ENCODE data around the gene CCDC81. TPM values are rescaled to one million over a fixed set of nuclear protein-coding genes. Genes with fewer than 3 reads are reported as not detected.

CCDC81 gene
- total and polyA plus RNA-seq, 2 donors (not counting 1 experiment from before 2014, with no cell fraction given): 0.66 to 7.0 TPM

DNA sequence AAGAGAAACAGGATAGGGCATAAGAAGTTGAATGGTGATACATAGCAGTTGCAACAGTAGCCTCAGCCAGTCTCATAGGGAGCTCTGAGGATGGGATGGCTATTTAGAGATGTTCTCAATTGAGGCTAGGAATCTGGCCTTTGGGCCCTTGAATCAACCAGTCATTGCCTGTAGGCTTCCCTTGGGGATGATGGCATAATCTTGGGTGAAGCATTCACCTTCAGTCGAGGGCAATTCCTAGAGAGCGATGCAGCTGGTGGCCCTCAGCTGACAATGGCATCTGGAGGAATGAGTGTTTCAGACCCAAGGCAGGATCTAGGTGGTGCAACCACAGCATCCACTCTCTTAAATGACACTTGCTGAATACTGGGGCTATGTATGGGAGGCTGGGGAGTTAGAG lies 61.0 kb downstream of the CCDC81 start:
- H3K36me3 ChIP-seq (ENCODE audit: control insufficient read depth, insufficient read depth, low read length): no peaks in the 10 kb centered on the region
- TF ChIP-seq, protein P1, sequence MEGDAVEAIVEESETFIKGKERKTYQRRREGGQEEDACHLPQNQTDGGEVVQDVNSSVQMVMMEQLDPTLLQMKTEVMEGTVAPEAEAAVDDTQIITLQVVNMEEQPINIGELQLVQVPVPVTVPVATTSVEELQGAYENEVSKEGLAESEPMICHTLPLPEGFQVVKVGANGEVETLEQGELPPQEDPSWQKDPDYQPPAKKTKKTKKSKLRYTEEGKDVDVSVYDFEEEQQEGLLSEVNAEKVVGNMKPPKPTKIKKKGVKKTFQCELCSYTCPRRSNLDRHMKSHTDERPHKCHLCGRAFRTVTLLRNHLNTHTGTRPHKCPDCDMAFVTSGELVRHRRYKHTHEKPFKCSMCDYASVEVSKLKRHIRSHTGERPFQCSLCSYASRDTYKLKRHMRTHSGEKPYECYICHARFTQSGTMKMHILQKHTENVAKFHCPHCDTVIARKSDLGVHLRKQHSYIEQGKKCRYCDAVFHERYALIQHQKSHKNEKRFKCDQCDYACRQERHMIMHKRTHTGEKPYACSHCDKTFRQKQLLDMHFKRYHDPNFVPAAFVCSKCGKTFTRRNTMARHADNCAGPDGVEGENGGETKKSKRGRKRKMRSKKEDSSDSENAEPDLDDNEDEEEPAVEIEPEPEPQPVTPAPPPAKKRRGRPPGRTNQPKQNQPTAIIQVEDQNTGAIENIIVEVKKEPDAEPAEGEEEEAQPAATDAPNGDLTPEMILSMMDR (conservative IDR thresholded peaks at IDR 0.05 in 1 of 2, IDR thresholded peaks at IDR 0.05 in 1 of 2; ENCODE audit: low read depth in 1 of 2, low read length in 2 of 2): no peak
- no peak for TF ChIP-seq EZH2 (IDR thresholded peaks at IDR 0.05; ENCODE audit: low read length, missing control alignments)
- H3K4me3 ChIP-seq (replicated peaks in 1 of 4; ENCODE audit: control extremely low read depth in 1 of 4, insufficient read depth in 1 of 4, low read depth in 3 of 4, low read length in 4 of 4): no peak overlapping the region
- H3K79me2 ChIP-seq (ENCODE audit: control insufficient read depth, insufficient read depth, low read length): no peaks in the 10 kb centered on the region
- no peak overlapping the region for H2AFZ ChIP-seq (ENCODE audit: low read length)
- no peak overlapping the region for H3K4me2 ChIP-seq (ENCODE audit: extremely low read depth, insufficient read depth, low read length)
- no peak for DNase-seq (ENCODE audit: low read depth in 2 of 2)
- H3K4me1 ChIP-seq (ENCODE audit: control insufficient read depth, extremely low read depth, insufficient read depth, low read length): no peaks in the 10 kb centered on the region
- H3K27ac ChIP-seq (ENCODE audit: insufficient read depth, low read length): no peak overlapping the region
- no peaks in the 10 kb centered on the region for H3K27me3 ChIP-seq (ENCODE audit: control insufficient read depth, insufficient read depth, low read length)
- no peaks in the 10 kb centered on the region for H4K20me1 ChIP-seq (ENCODE audit: control insufficient read depth, extremely low read depth, insufficient read depth, low read length)
- H3K9me3 ChIP-seq (ENCODE audit: control insufficient read depth, insufficient read depth, low read depth, low read length): no peaks in the 10 kb centered on the region
- H3K9ac ChIP-seq (ENCODE audit: insufficient read depth, low read length): no peak overlapping the region

DNA sequence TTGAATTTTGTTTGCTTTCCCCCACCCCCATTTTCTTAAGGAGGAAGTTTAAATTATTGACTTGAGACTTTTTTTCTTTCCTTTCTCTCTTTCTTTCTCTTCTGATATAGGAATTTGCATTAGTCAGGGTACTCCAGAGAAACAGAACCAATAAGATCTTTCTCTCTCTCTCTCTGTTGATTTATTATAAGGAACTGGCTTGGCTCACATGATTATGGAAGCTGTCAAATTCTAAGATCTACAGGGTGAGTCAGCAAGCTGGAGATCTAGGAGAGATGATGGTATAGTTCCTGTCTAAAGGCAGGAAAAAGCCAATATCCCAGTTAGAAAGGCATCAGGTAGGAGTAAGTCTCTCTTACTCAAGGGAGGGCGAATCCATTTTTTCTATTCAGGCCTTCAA lies 64.0 kb downstream of the CCDC81 start:
- Histone ChIP-seq H3K27ac (ENCODE audit: insufficient read depth, low read length) (no peak overlapping the region), H3K4me3 (replicated peaks in 1 of 4; ENCODE audit: control extremely low read depth in 1 of 4, insufficient read depth in 1 of 4, low read depth in 3 of 4, low read length in 4 of 4) (no peak overlapping the region), H3K27me3 (ENCODE audit: control insufficient read depth, insufficient read depth, low read length) (no peaks in the 10 kb centered on the region), H3K36me3 (ENCODE audit: control insufficient read depth, insufficient read depth, low read length) (no peaks in the 10 kb centered on the region), H4K20me1 (ENCODE audit: control insufficient read depth, extremely low read depth, insufficient read depth, low read length) (no peaks in the 10 kb centered on the region), H3K9me3 (ENCODE audit: control insufficient read depth, insufficient read depth, low read depth, low read length) (no peaks in the 10 kb centered on the region), H2AFZ (ENCODE audit: low read length) (no peak overlapping the region), H3K79me2 (ENCODE audit: control insufficient read depth, insufficient read depth, low read length) (no peaks in the 10 kb centered on the region), H3K4me1 (ENCODE audit: control insufficient read depth, extremely low read depth, insufficient read depth, low read length) (peaks cover 4% of the 10 kb centered on the region), H3K4me2 (ENCODE audit: extremely low read depth, insufficient read depth, low read length) (no peak overlapping the region), H3K9ac (ENCODE audit: insufficient read depth, low read length) (no peak overlapping the region)
- peak; percentile 70 to 74 for DNase-seq (ENCODE audit: low read depth in 2 of 2)
- TF ChIP-seq, protein P1 (conservative IDR thresholded peaks at IDR 0.05 in 1 of 2, IDR thresholded peaks at IDR 0.05 in 1 of 2; ENCODE audit: low read depth in 1 of 2, low read length in 2 of 2): no peak
- TF ChIP-seq EZH2 (IDR thresholded peaks at IDR 0.05; ENCODE audit: low read length, missing control alignments): no peak

DNA sequence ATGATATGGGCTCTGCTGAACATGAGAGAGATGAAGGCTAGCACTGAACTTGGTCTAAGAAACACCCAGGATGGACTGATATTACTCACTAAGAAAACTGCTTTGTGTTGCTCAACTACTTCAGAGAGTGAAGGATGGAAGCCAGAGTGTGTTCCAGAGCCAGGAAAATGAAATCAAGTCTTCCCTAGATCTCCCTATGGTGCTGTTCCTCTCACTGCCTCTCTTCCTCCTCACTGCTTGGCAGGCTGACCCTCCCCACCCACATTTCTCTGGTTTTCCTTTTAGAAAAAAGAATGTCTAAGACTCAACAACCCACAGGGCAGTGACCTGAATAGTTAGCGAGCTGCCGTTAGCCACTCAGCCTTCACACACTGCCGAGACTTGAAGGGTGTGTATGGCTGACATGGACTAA lies 65.6 kb downstream of the CCDC81 start:
- no peaks in the 10 kb centered on the region for H3K79me2 ChIP-seq (ENCODE audit: control insufficient read depth, insufficient read depth, low read length)
- peak; percentile 72 to 87 for DNase-seq (ENCODE audit: low read depth in 2 of 2)
- H3K9ac ChIP-seq (ENCODE audit: insufficient read depth, low read length): no peak overlapping the region
- no peaks in the 10 kb centered on the region for H3K27me3 ChIP-seq (ENCODE audit: control insufficient read depth, insufficient read depth, low read length)
- H3K4me1 ChIP-seq (ENCODE audit: control insufficient read depth, extremely low read depth, insufficient read depth, low read length): peaks cover 4% of the 10 kb centered on the region
- no peaks in the 10 kb centered on the region for H4K20me1 ChIP-seq (ENCODE audit: control insufficient read depth, extremely low read depth, insufficient read depth, low read length)
- peak overlapping the region; percentile 43 for H3K27ac ChIP-seq (ENCODE audit: insufficient read depth, low read length)
- no peak overlapping the region for H3K4me3 ChIP-seq (replicated peaks in 1 of 4; ENCODE audit: control extremely low read depth in 1 of 4, insufficient read depth in 1 of 4, low read depth in 3 of 4, low read length in 4 of 4)
- peak overlapping the region; percentile 38 for H3K4me2 ChIP-seq (ENCODE audit: extremely low read depth, insufficient read depth, low read length)
- TF ChIP-seq, protein P1 (conservative IDR thresholded peaks at IDR 0.05 in 1 of 2, IDR thresholded peaks at IDR 0.05 in 1 of 2; ENCODE audit: low read depth in 1 of 2, low read length in 2 of 2): no peak
- TF ChIP-seq EZH2 (IDR thresholded peaks at IDR 0.05; ENCODE audit: low read length, missing control alignments): no peak
- peak overlapping the region; percentile 50 for H2AFZ ChIP-seq (ENCODE audit: low read length)
- no peaks in the 10 kb centered on the region for H3K36me3 ChIP-seq (ENCODE audit: control insufficient read depth, insufficient read depth, low read length)
- no peaks in the 10 kb centered on the region for H3K9me3 ChIP-seq (ENCODE audit: control insufficient read depth, insufficient read depth, low read depth, low read length)
